Placental epithelial cell (primary cell): ENCODE results near the gene PSG1. TPM values are rescaled to one million over a fixed set of nuclear protein-coding genes. Genes with fewer than 3 reads are reported as not detected.

ENCODE experiments used
- total RNA-seq: library from RNA; depleted of rRNA; stranded (reverse); fragments of >200 nt; gene quantifications from 2 replicates; pipeline ENCODE4 v1.2.3, GENCODE V29; 2012

Gene PSG1
- total RNA-seq: not detected in 2 replicates

GRCh38 chr19:42879613-42880012, at the start of gene PSG1:
Gene PSG1, minus strand, starts transcription at chr19:42879713. Its CDS starts 132 bp downstream, at chr19:42879581.

GRCh38 chr19:42917634-42918033, 38.1 kb upstream of the PSG1 start, which contains the start of gene PSG6:
Gene PSG6, minus strand, starts transcription at chr19:42917894. Its CDS starts 102 bp downstream, at chr19:42917792.

Other genes with a start within 250 kb of the PSG1 start
- 0.11 TPM in 1 of 2 replicates, not detected in the other for gene PSG3, start 139.2 kb downstream of the PSG1 start, total RNA-seq
- gene PSG8, start 114.0 kb downstream of the PSG1 start, total RNA-seq: 0.39 TPM in 1 of 2 replicates, not detected in the other
- 0.43 TPM in 1 of 2 replicates, not detected in the other for gene PSG6, start 38.2 kb upstream of the PSG1 start, total RNA-seq
- gene PSG7, start 57.5 kb upstream of the PSG1 start, total RNA-seq: 0.76 TPM in 1 of 2 replicates, not detected in the other
- 0.22 TPM in 1 of 2 replicates, not detected in the other for gene PSG11, start 146.8 kb upstream of the PSG1 start, total RNA-seq
- gene PSG2, start 203.0 kb upstream of the PSG1 start, total RNA-seq: not detected in 2 replicates